Astrocyte of the spinal cord (primary cell): ENCODE measurements around the gene AMPH.

ENCODE experiments used
- DNase-seq: peaks from one replicate; pipeline ENCODE4 v3.0.0; 2011; ENCODE audit warnings: low read depth, low spot score
- H3K4me3 ChIP-seq: 2 replicates; pipeline ENCODE4 v1.5.1; 2011; ENCODE audit warnings: low read depth, mild to moderate bottlenecking, low read length, moderate library complexity
- CTCF ChIP-seq: IDR thresholded peaks from 2 replicates; pipeline ENCODE4 v1.5.1; 2012; ENCODE audit warnings: low read depth, mild to moderate bottlenecking, low read length, inconsistent platforms
- in situ Hi-C: cut with HindIII; loops from 2 replicates; pipeline ENCODE4 v1.10.0; 2017; ENCODE audit warnings: low sequenced_read_pairs

Gene AMPH

GRCh38 chr7:38427279-38427955 lies 203.8 kb downstream of the AMPH start:
- TF ChIP-seq CTCF, result no peak
- no peak for DNase-seq
- H3K4me3 ChIP-seq, result no peak overlapping the region
- in situ Hi-C loops, result no loop called here

GRCh38 chr7:38425509-38425908 lies 205.7 kb downstream of the AMPH start:
- no peak for DNase-seq
- in situ Hi-C loops, result no loop called here
- no peak overlapping the region for H3K4me3 ChIP-seq
- no peak for TF ChIP-seq CTCF

- in situ Hi-C loops, result no loop called here
- H3K4me3 ChIP-seq, result no peak overlapping the region
- no peak for DNase-seq
- peak; percentile 5 for TF ChIP-seq CTCF
These were observed 206.3 kb downstream of the AMPH start for GRCh38 chr7:38424750-38425463.

GRCh38 chr7:38413784-38414183 lies 217.4 kb downstream of the AMPH start:
- in situ Hi-C loops, result no loop called here
- H3K4me3 ChIP-seq, result no peak overlapping the region

GRCh38 chr7:38411404-38411803 lies 219.8 kb downstream of the AMPH start:
- TF ChIP-seq CTCF, result peak; percentile 32
- in situ Hi-C loops, result no loop called here
- H3K4me3 ChIP-seq, result no peak overlapping the region
- DNase-seq, result no peak

More at GRCh38 chr7:38413784-38414183, 217.4 kb downstream of the AMPH start:
- DNase-seq, result no peak
- no peak for TF ChIP-seq CTCF

GRCh38 chr7:38410056-38410455 lies 221.1 kb downstream of the AMPH start:
- DNase-seq, result no peak
- H3K4me3 ChIP-seq, result no peak overlapping the region
- in situ Hi-C loops, result no loop called here
- TF ChIP-seq CTCF, result no peak
